Loucy (cell line): ENCODE measurements around the gene MICA.

Experiments
- H2AFZ ChIP-seq: fragments of 200-600 bp; sonication (generic); 2 replicates; pipeline ENCODE4 v1.6.0; 2016; ENCODE audit warnings: antibody characterized with exemption, mild to moderate bottlenecking, low read length, moderate library complexity
- H3F3A ChIP-seq: fragments of 200-600 bp; 2 replicates; pipeline ENCODE4 v1.6.0; 2016; ENCODE audit warnings: antibody characterized with exemption, low read depth, mild to moderate bottlenecking
- H3K27me3 ChIP-seq: fragments of 200-600 bp; sonication (generic); 2 replicates; pipeline ENCODE4 v1.6.1; 2014; ENCODE audit warnings: low read length, mild to moderate bottlenecking; ENCODE audit not compliant: insufficient read depth, poor library complexity, severe bottlenecking
- H3K36me3 ChIP-seq: fragments of 200-600 bp; sonication (generic); 2 replicates; pipeline ENCODE4 v1.6.1; 2016; ENCODE audit warnings: low read length; ENCODE audit not compliant: insufficient read depth
- H3K4me1 ChIP-seq: fragments of 200-600 bp; sonication (generic); 2 replicates; pipeline ENCODE4 v1.5.1; 2014; ENCODE audit warnings: low read length, mild to moderate bottlenecking; ENCODE audit not compliant: insufficient read depth, poor library complexity, severe bottlenecking
- H3K4me2 ChIP-seq: fragments of 200-600 bp; sonication (generic); 2 replicates; pipeline ENCODE4 v1.6.0; 2014; ENCODE audit warnings: antibody characterized with exemption, low read length, low read depth, mild to moderate bottlenecking; ENCODE audit not compliant: poor library complexity, severe bottlenecking
- H3K4me3 ChIP-seq: fragments of 200-600 bp; sonication (generic); 2 replicates; pipeline ENCODE4 v1.5.1; 2014; ENCODE audit warnings: low read length, mild to moderate bottlenecking, mixed read lengths; ENCODE audit not compliant: poor library complexity, severe bottlenecking
- H3K79me2 ChIP-seq: fragments of 200-600 bp; sonication (generic); 2 replicates; pipeline ENCODE4 v1.6.1; 2014; ENCODE audit warnings: low read length; ENCODE audit not compliant: insufficient read depth
- H3K9ac ChIP-seq: fragments of 200-600 bp; sonication (generic); 2 replicates; pipeline ENCODE4 v1.6.0; 2014; ENCODE audit warnings: mild to moderate bottlenecking, low read depth, low read length, moderate library complexity; ENCODE audit not compliant: poor library complexity, severe bottlenecking
- H3K9me2 ChIP-seq: fragments of 200-600 bp; sonication (generic); replicated peaks from 2 replicates; pipeline ENCODE4 v1.6.1; 2016; ENCODE audit warnings: low read depth, low read length, mixed read lengths
- H3K9me3 ChIP-seq: fragments of 200-600 bp; sonication (generic); 2 replicates; pipeline ENCODE4 v1.6.1; 2014; ENCODE audit warnings: mild to moderate bottlenecking, antibody characterized with exemption, low read length, low read depth; ENCODE audit not compliant: insufficient read depth
- H4K20me1 ChIP-seq: fragments of 200-600 bp; sonication (generic); 2 replicates; pipeline ENCODE4 v1.6.0; 2014; ENCODE audit warnings: antibody characterized with exemption, low read length, mild to moderate bottlenecking; ENCODE audit not compliant: insufficient read depth, poor library complexity, severe bottlenecking
- CTCF ChIP-seq: fragments of 200-600 bp; sonication (generic); conservative IDR thresholded peaks from 2 replicates; pipeline ENCODE4 v1.5.1; 2014; ENCODE audit warnings: mild to moderate bottlenecking, antibody characterized with exemption, low read length
- EZH2phosphoT487 ChIP-seq: fragments of 200-600 bp; IDR thresholded peaks from 2 replicates; pipeline ENCODE4 v1.6.1; 2018; ENCODE audit warnings: antibody characterized with exemption, mild to moderate bottlenecking, moderate library complexity, borderline replicate concordance

Gene MICA

GRCh38 chr6:31419842-31420241 is 16.4 kb downstream of the MICA start:
- Histone ChIP-seq H3K36me3 (peaks cover 19% of the 10 kb centered on the region; the same call in 1 of the 2 replicates), H3K79me2 (no peaks in the 10 kb centered on the region), H3K27me3 (no peaks in the 10 kb centered on the region), H3K4me1 (no peaks in the 10 kb centered on the region), H3K9me3 (no peaks in the 10 kb centered on the region), H2AFZ (no peak overlapping the region), H4K20me1 (no peaks in the 10 kb centered on the region), H3F3A (no peaks in the 10 kb centered on the region), H3K9me2 (no peaks in the 10 kb centered on the region), H3K9ac (no peak overlapping the region), H3K4me3 (no peak overlapping the region), H3K4me2 (no peak overlapping the region)
- no peak for TF ChIP-seq CTCF
- TF ChIP-seq EZH2phosphoT487 = no peak

GRCh38 chr6:31420546-31420945 is 17.2 kb downstream of the MICA start:
- Histone ChIP-seq H3K27me3 (no peaks in the 10 kb centered on the region), H3K4me1 (no peaks in the 10 kb centered on the region), H3K9me3 (no peaks in the 10 kb centered on the region), H2AFZ (no peak overlapping the region), H3K79me2 (no peaks in the 10 kb centered on the region), H3K4me2 (no peak overlapping the region), H4K20me1 (no peaks in the 10 kb centered on the region), H3K9me2 (no peaks in the 10 kb centered on the region), H3K4me3 (no peak overlapping the region), H3F3A (no peaks in the 10 kb centered on the region), H3K9ac (no peak overlapping the region), H3K36me3 (peaks cover 16% of the 10 kb centered on the region; the same call in 1 of the 2 replicates)
- TF ChIP-seq CTCF (no peak), EZH2phosphoT487 (no peak)

GRCh38 chr6:31422587-31422986 is 19.2 kb downstream of the MICA start:
- Histone ChIP-seq H3K4me3 (no peak overlapping the region), H3F3A (no peaks in the 10 kb centered on the region), H3K4me2 (no peak overlapping the region), H3K79me2 (no peaks in the 10 kb centered on the region), H3K9ac (no peak overlapping the region), H2AFZ (no peak overlapping the region), H3K27me3 (no peaks in the 10 kb centered on the region), H4K20me1 (no peaks in the 10 kb centered on the region), H3K9me2 (no peaks in the 10 kb centered on the region), H3K36me3 (no peaks in the 10 kb centered on the region), H3K9me3 (no peaks in the 10 kb centered on the region), H3K4me1 (no peaks in the 10 kb centered on the region)
- TF ChIP-seq CTCF = no peak
- TF ChIP-seq EZH2phosphoT487 = no peak
